Ovary (tissue), 3 donors: ENCODE results near the gene TPSB2.
"Not testable (repeated sequence)": the region's sequence is repeated elsewhere in the genome, so short reads cannot be mapped to it uniquely, and the experiment has no call there.

Experiments used
- CTCF ChIP-seq, 3 donors: fragments of 450-650 bp in 2 of 3; fragments of 200-600 bp in 1 of 3; IDR thresholded peaks; one replicate each; pipeline versions ENCODE4 v1.5.1 to v1.8.0; 2016 to 2022; ENCODE audit warnings: antibody characterized with exemption in 3 of 3, mild to moderate bottlenecking in 1 of 3
- POLR2A ChIP-seq: fragments of 450-650 bp; IDR thresholded peaks from one replicate; pipeline ENCODE4 v1.6.1; 2017; ENCODE audit warnings: antibody characterized with exemption, mild to moderate bottlenecking, moderate library complexity
- donor health status: DM: no; HTN: no; CAD: no.

- TF ChIP-seq CTCF (IDR thresholded peaks at IDR 0.05); POLR2A: not testable (repeated sequence)
Measured at GRCh38 chr16:1190789-1191188, 39.2 kb downstream of the TPSB2 start.
